Measurements from ENCODE around the gene TACSTD2. TPM values are rescaled to one million over a fixed set of nuclear protein-coding genes. Genes with fewer than 3 reads are reported as not detected.
"Not testable (repeated sequence)": the region's sequence is repeated elsewhere in the genome, so short reads cannot be mapped to it uniquely, and the experiment has no call there.

TACSTD2 gene
- total RNA-seq, 3 donors from 2014 or later, result 1.1 to 335 (median 230) TPM

DNA sequence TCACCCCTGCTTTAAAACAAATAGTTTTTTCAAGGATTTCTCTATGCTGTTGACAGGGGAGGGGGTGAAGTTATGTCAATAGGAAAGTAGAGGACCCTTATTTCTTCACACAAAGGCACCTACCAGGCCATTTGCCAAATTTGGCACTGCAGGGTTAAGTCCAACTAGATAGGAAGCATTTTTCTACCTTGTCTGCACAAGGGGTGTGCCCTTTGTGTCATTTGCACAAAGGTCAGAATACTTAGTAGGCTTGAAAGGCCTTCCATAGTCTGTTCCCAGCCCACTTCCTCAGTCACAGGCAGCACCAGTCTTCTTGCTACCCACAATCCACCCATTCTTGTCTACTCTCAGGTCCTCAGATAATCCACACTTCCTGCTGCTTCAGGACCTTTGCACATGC lies 7.0 kb downstream of the TACSTD2 start:
- Histone ChIP-seq H3K27ac (peak overlapping the region; percentile 86 to 98), H3K4me3 (no peak overlapping the region), H3K27me3 (no peaks in the 10 kb centered on the region), H3K36me3 (no peaks in the 10 kb centered on the region), H3K9me3 (no peaks in the 10 kb centered on the region), H3K4me1 (no peaks in the 10 kb centered on the region)
- intact Hi-C loops (cut with DNase I; ENCODE audit: low total_unique reads), result no loop called here
- DNase-seq (ENCODE audit: low spot score in 2 of 2), result no peak
- TF ChIP-seq POLR2AphosphoS5 (IDR thresholded peaks at IDR 0.05) (no peak), POLR2A (IDR thresholded peaks at IDR 0.05) (no peak)
- TF ChIP-seq, protein P1, sequence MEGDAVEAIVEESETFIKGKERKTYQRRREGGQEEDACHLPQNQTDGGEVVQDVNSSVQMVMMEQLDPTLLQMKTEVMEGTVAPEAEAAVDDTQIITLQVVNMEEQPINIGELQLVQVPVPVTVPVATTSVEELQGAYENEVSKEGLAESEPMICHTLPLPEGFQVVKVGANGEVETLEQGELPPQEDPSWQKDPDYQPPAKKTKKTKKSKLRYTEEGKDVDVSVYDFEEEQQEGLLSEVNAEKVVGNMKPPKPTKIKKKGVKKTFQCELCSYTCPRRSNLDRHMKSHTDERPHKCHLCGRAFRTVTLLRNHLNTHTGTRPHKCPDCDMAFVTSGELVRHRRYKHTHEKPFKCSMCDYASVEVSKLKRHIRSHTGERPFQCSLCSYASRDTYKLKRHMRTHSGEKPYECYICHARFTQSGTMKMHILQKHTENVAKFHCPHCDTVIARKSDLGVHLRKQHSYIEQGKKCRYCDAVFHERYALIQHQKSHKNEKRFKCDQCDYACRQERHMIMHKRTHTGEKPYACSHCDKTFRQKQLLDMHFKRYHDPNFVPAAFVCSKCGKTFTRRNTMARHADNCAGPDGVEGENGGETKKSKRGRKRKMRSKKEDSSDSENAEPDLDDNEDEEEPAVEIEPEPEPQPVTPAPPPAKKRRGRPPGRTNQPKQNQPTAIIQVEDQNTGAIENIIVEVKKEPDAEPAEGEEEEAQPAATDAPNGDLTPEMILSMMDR (IDR thresholded peaks at IDR 0.05), result no peak

DNA sequence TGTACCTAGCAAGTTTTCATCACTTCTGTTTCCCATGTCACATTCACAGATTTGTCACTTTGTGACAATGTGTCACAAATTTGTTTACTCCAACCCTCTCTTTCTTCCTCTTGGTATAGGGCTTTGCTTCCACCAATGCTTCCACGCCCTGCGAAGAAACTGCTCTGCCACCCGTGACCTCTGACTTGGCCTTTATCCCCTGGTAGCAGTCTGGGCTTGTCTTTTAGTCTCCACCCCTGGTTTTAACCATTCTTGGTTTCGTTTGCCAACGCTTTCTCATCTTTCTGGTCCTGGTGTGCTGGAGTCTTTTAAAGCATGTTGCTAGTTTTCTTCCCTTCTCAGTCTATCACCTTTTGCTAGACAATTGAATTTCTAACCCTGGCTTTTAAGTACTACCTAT lies 8.1 kb downstream of the TACSTD2 start:
- H3K36me3 ChIP-seq, result no peaks in the 10 kb centered on the region
- DNase-seq (ENCODE audit: low spot score in 2 of 2), result no peak
- no peak overlapping the region for H3K4me3 ChIP-seq
- no peaks in the 10 kb centered on the region for H3K9me3 ChIP-seq
- H3K27ac ChIP-seq, result no peak overlapping the region
- H3K27me3 ChIP-seq, result no peaks in the 10 kb centered on the region
- no peak for TF ChIP-seq POLR2AphosphoS5 (IDR thresholded peaks at IDR 0.05)
- intact Hi-C loops (cut with DNase I; ENCODE audit: low total_unique reads), result no loop called here
- no peaks in the 10 kb centered on the region for H3K4me1 ChIP-seq

DNA sequence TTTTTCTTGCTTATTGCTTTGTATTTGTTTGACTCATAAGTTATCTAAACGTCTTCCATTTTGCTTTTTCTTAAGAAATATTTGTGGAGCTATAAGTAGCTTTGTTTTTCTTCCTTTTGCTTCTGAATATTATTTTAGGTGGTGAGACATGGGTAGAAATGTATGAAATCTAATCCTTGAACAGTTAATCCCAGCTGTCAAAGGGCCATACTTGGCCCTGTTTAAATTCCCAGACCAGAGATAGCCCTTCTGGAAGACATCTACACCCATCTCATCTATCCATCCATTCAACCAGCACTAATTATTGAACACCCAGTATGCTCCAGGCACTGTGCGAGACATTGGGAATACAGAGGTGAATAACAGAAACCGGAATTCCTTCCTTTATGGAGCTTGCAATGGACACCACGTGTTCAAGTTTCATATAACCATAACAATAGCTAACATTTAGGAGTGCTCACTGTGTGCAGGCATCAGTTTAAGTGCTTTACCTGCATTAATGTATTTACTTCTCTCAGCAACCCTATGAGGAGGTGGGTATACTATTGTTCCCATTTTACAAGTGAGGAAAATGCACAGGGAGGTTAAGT lies 8.7 kb downstream of the TACSTD2 start:
- intact Hi-C loops (cut with DNase I; ENCODE audit: low total_unique reads), result no loop called here
- Histone ChIP-seq H3K27me3 (no peaks in the 10 kb centered on the region), H3K4me3 (no peak overlapping the region), H3K4me1 (no peaks in the 10 kb centered on the region), H3K9me3 (no peaks in the 10 kb centered on the region), H3K27ac (no peak overlapping the region), H3K36me3 (no peaks in the 10 kb centered on the region)
- no peak for TF ChIP-seq POLR2AphosphoS5 (IDR thresholded peaks at IDR 0.05)
- no peak for TF ChIP-seq POLR2A (IDR thresholded peaks at IDR 0.05)
- TF ChIP-seq, protein P1 (IDR thresholded peaks at IDR 0.05), result no peak
- no peak for DNase-seq (ENCODE audit: low spot score in 2 of 2)

DNA sequence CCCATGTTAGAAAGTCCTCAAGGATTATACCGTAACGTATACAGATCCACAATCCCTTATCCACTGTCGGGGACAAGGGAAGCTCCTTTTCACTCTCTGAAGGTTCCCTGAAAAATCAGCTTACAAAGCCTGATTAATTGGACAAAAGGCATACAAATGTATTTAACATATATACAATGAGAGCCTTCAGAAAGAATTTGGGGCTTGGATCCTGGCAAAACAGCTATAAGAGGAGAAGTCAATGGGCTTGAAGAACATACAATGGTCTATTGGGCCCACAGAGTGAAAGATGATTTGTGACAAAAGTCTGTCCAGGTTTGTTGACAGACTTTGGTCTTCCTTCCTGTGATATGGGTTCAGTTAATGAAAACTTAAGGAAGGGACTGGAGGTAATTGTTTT lies 10.7 kb downstream of the TACSTD2 start:
- H3K27ac ChIP-seq, result no peak overlapping the region
- no peak overlapping the region for H3K4me3 ChIP-seq
- no peaks in the 10 kb centered on the region for H3K9me3 ChIP-seq
- no peak for TF ChIP-seq POLR2A (IDR thresholded peaks at IDR 0.05)
- TF ChIP-seq, protein P1 (IDR thresholded peaks at IDR 0.05), result no peak
- no peak for TF ChIP-seq POLR2AphosphoS5 (IDR thresholded peaks at IDR 0.05)
- intact Hi-C loops (cut with DNase I; ENCODE audit: low total_unique reads), result no loop called here
- no peaks in the 10 kb centered on the region for H3K36me3 ChIP-seq
- H3K27me3 ChIP-seq, result no peaks in the 10 kb centered on the region
- H3K4me1 ChIP-seq, result no peaks in the 10 kb centered on the region
- DNase-seq (ENCODE audit: low spot score in 2 of 2), result no peak

DNA sequence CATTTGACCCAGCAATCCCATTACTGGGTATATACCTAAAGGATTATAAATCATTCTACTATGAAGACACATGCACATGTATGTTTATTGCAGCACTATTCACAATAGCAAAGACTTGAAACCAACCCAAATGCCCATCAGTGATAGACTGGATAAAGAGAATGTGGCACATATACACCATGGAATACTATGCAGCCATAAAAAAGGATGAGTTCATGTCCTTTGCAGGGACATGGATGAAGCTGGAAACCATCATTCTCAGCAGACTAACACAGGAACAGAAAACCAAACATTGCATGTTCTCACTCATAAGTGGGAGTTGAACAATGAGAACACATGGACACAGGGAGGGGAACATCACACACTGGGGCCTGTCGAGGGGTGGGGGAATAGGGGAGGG lies 13.3 kb downstream of the TACSTD2 start:
- H3K27me3 ChIP-seq; DNase-seq (ENCODE audit: low spot score in 2 of 2); H3K4me3 ChIP-seq; intact Hi-C loops (cut with DNase I; ENCODE audit: low total_unique reads); H3K9me3 ChIP-seq; H3K27ac ChIP-seq; H3K4me1 ChIP-seq; H3K36me3 ChIP-seq: not testable (repeated sequence)

DNA sequence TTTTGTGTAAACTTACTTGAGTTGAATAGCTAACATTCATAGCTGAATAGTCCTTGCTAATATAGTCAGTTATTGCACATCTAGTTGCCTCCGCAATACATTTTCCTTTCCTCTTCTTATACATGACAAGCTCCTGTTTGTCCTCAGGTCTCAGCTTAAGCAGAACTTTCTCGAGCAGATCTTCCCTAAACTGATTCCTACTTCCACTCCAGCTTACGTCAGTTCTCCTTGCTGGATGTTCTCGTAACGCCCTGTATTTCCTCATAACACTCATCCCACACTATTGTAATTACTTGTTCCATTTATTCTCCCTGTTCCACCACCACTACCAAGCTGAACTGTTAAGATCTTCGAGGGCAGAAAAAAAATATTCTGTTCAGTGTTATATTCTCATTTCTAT lies 15.4 kb downstream of the TACSTD2 start:
- H3K4me1 ChIP-seq, result no peaks in the 10 kb centered on the region
- H3K4me3 ChIP-seq, result no peak overlapping the region
- TF ChIP-seq POLR2A (IDR thresholded peaks at IDR 0.05), result no peak
- no peak for TF ChIP-seq POLR2AphosphoS5 (IDR thresholded peaks at IDR 0.05)
- no peaks in the 10 kb centered on the region for H3K36me3 ChIP-seq
- H3K9me3 ChIP-seq, result no peaks in the 10 kb centered on the region
- intact Hi-C loops (cut with DNase I; ENCODE audit: low total_unique reads), result no loop called here
- DNase-seq (ENCODE audit: low spot score in 2 of 2), result no peak
- H3K27ac ChIP-seq, result no peak overlapping the region
- H3K27me3 ChIP-seq, result no peaks in the 10 kb centered on the region

DNA sequence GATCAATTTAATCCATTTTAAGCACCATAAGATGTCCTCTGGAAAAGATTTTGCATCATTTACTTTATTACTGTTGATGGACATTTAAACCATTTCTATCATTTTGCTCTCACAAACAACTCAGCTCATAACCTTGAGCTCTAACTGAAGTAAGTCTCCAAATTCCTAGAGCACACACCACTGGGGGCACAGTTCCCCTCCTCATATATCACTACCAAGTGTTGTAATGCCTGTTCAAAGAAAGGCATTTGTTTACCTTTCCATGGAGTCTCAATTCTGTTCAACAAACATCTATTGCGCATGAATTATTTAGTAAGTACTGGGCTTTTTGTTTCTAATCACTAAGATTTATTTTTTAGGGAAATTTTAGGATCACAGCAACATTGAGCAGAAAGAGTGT lies 21.7 kb downstream of the TACSTD2 start:
- Histone ChIP-seq H3K27ac (no peak overlapping the region), H3K4me3 (no peak overlapping the region), H3K36me3 (no peaks in the 10 kb centered on the region), H3K9me3 (no peaks in the 10 kb centered on the region), H3K27me3 (no peaks in the 10 kb centered on the region), H3K4me1 (no peaks in the 10 kb centered on the region)
- TF ChIP-seq, protein P1 (IDR thresholded peaks at IDR 0.05), result no peak
- TF ChIP-seq POLR2A (IDR thresholded peaks at IDR 0.05), result no peak
- TF ChIP-seq POLR2AphosphoS5 (IDR thresholded peaks at IDR 0.05), result no peak
- intact Hi-C loops (cut with DNase I; ENCODE audit: low total_unique reads), result no loop called here
- DNase-seq (ENCODE audit: low spot score in 2 of 2), result no peak
